ENCODE measurements around the gene CTCFL. TPM values are rescaled to one million over a fixed set of nuclear protein-coding genes. Genes with fewer than 3 reads are reported as not detected.

Gene CTCFL
- total and polyA plus RNA-seq, 2 of the 8 experiments (the other 6 are each of a cell fraction or from before 2014, with no cell fraction given), result 0.30 to 0.80 TPM

- Histone ChIP-seq H2BK5ac (ENCODE audit: low read depth, low read length) (0 out of 2 replicates have a peak overlapping the region, but pooled peaks have one; percentile 11), H3K27me3 (replicated peaks in 1 of 4; ENCODE audit: control insufficient read depth in 3 of 4, extremely low read depth in 1 of 4, insufficient read depth in 3 of 4, low read length in 3 of 4) (no peaks in the 10 kb centered on the region), H3K14ac (ENCODE audit: insufficient read length) (no peak overlapping the region), H2AK5ac (ENCODE audit: low read depth, low read length) (no peak overlapping the region), H3K23ac (ENCODE audit: insufficient read length) (no peak overlapping the region), H3K79me1 (ENCODE audit: low read depth, low read length) (no peaks in the 10 kb centered on the region), H3K18ac (ENCODE audit: extremely low read depth, low read length) (no peak overlapping the region), H3K79me2 (ENCODE audit: control insufficient read depth in 1 of 2, insufficient read depth in 2 of 2, low read length in 2 of 2) (no peaks in the 10 kb centered on the region), H3K4ac (replicated peaks; ENCODE audit: insufficient read length, low read depth, low read length) (peak overlapping the region; percentile 8), H3K56ac (replicated peaks; ENCODE audit: insufficient read length, low read depth, low read length) (no peak overlapping the region), H3K4me1 (replicated peaks in 1 of 4; ENCODE audit: control insufficient read depth in 3 of 4, insufficient read depth in 4 of 4, low read length in 3 of 4) (peaks cover 0 to 2% (median 0%) of the 10 kb centered on the region in 4 experiments; a peak in 1 of 7 replicates), H4K5ac (ENCODE audit: insufficient read length, low read depth, low read length) (no peak overlapping the region), H4K8ac (ENCODE audit: extremely low read depth, insufficient read depth, low read length) (no peak overlapping the region), H4K91ac (replicated peaks; ENCODE audit: insufficient read length, low read length) (peak overlapping the region; percentile 41), H2BK120ac (replicated peaks; ENCODE audit: low read depth, low read length) (no peak overlapping the region), H4K20me1 (replicated peaks in 1 of 2; ENCODE audit: control insufficient read depth in 1 of 2, insufficient read depth in 2 of 2, low read length in 2 of 2) (no peaks in the 10 kb centered on the region), H2BK20ac (ENCODE audit: low read length) (0 out of 2 replicates have a peak overlapping the region, but pooled peaks have one; percentile 36), H2BK12ac (ENCODE audit: low read depth, low read length) (0 out of 2 replicates have a peak overlapping the region, but pooled peaks have one; percentile 76), H3K4me2 (ENCODE audit: insufficient read depth in 1 of 2, low read depth in 2 of 2, low read length in 2 of 2) (no peak overlapping the region), H2BK15ac (ENCODE audit: low read length) (peak overlapping the region; percentile 0; the same call in 1 of the 2 replicates), H3K36me3 (ENCODE audit: control insufficient read depth in 2 of 4, insufficient read depth in 4 of 4, low read length in 3 of 4) (no peaks in the 10 kb centered on the region), H3K9ac (replicated peaks in 1 of 4; ENCODE audit: extremely low read depth in 1 of 4, low read depth in 3 of 4, low read length in 3 of 4) (no peak overlapping the region), H3K23me2 (ENCODE audit: low read depth, low read length) (no peaks in the 10 kb centered on the region), H2AFZ (ENCODE audit: low read length) (no peak overlapping the region), H3K27ac (ENCODE audit: low read depth, low read length) (no peak overlapping the region), H3K9me3 (ENCODE audit: insufficient read depth in 2 of 2, low read depth in 1 of 2, low read length in 1 of 2) (no peaks in the 10 kb centered on the region; a peak in 1 of 4 replicates), H3K4me3 (ENCODE audit: extremely low read depth in 1 of 4, insufficient read depth in 2 of 4, low read depth in 3 of 4, low read length in 4 of 4) (no peak overlapping the region)
- TF ChIP-seq TBP (IDR thresholded peaks at IDR 0.05; ENCODE audit: low read depth, low read length), result 0 out of 2 replicates have a peak, but pooled peaks have one; percentile 27
- no peak for TF ChIP-seq RXRA (IDR thresholded peaks at IDR 0.05; ENCODE audit: insufficient read depth, low read depth, low read length)
- no peak for DNase-seq (ENCODE audit: low read depth in 1 of 2, low spot score in 2 of 2)
- ChIA-PET CTCF (ENCODE audit: partially characterized antibody) (interaction anchor here (0.8 to 1.2 kb wide), 3 partner anchors 10 to 36 kb away, joined by 3 to 5 read pairs (median 5); no protein-coding TSS in a partner anchor), POLR2A (ENCODE audit: partially characterized antibody) (interaction anchor here (0.6 to 1.0 kb wide), 3 partner anchors 11 to 37 kb away, joined by 3 read pairs; no protein-coding TSS in a partner anchor)
- 91% methylated on average over 21 of the region's 21 CpGs; no CpG with 5 or more reads in 1 of the 2 experiments for WGBS, 2 experiments (ENCODE audit: extremely low coverage in 1 of 2, insufficient coverage in 1 of 2, insufficient read length in 1 of 2, insufficient replicate concordance in 2 of 2, low coverage in 1 of 2, low lambda C conversion rate in 2 of 2, missing lambda C conversion rate in 1 of 2)
- no peak for FAIRE-seq
Observed at GRCh38 chr20:57457243-57458095, 67.5 kb downstream of the CTCFL start.

Data from H1 (cell line).